Right lobe of liver (tissue), 6 donors: ENCODE measurements around the gene DUSP22. TPM values are rescaled to one million over a fixed set of nuclear protein-coding genes. Genes with fewer than 3 reads are reported as not detected.
A peak's percentile ranks its signal among the peaks of the same experiment; 100 is the strongest.

Experiments
- ATAC-seq, 4 donors: fragments of 200-7000 bp; cut with Tn5 transposase; one replicate each; pipeline ENCODE4 v1.9.1; 2020; ENCODE audit warnings: mild to moderate bottlenecking in 4 of 4, moderate library complexity in 4 of 4
- DNase-seq, 3 donors: peaks; one replicate each; pipeline ENCODE4 v3.0.0-alpha.2; 2020
- H3K27ac ChIP-seq, 3 donors: fragments of 200-600 bp; one replicate each; pipeline ENCODE4 v1.8.0; 2022
- H3K27me3 ChIP-seq, 2 donors: fragments of 200-600 bp; one replicate each; pipeline ENCODE4 v1.8.0; 2022
- H3K36me3 ChIP-seq, 4 donors: fragments of 200-600 bp; sonication (generic) in 1 of 4; one replicate each; pipeline versions ENCODE4 v1.5.1 to v1.8.0; 2017 to 2022; ENCODE audit warnings: control low read depth in 1 of 4
- H3K4me1 ChIP-seq, 4 donors: fragments of 200-600 bp; sonication (generic) in 1 of 4; one replicate each; pipeline versions ENCODE4 v1.5.1 to v1.8.0; 2017 to 2022; ENCODE audit warnings: control low read depth in 1 of 4
- H3K4me3 ChIP-seq, 3 donors: fragments of 200-600 bp; one replicate each; pipeline ENCODE4 v1.8.0; 2022
- H3K9me3 ChIP-seq, 4 donors: fragments of 200-600 bp; sonication (generic) in 1 of 4; one replicate each; pipeline versions ENCODE4 v1.5.1 to v1.8.0; 2017 to 2022; ENCODE audit warnings: control low read depth in 1 of 4
- CTCF ChIP-seq, 4 donors: fragments of 200-600 bp in 3 of 4; fragments of 450-650 bp in 1 of 4; IDR thresholded peaks; one replicate each; pipeline versions ENCODE4 v1.5.1 to v1.8.0; 2016 to 2022; ENCODE audit warnings: antibody characterized with exemption in 4 of 4, mild to moderate bottlenecking in 2 of 4
- POLR2A ChIP-seq: fragments of 450-650 bp; IDR thresholded peaks from one replicate; pipeline ENCODE4 v1.6.1; 2017; ENCODE audit warnings: antibody characterized with exemption, mild to moderate bottlenecking
- WGBS: methylation state at CpG from one replicate; pipeline ENCODE4 v1.1.6; 2018; ENCODE audit warnings: low coverage, low lambda C conversion rate; ENCODE audit not compliant: insufficient coverage; ENCODE audit errors: missing lambda C conversion rate; 5-methylcytosine and 5-hydroxymethylcytosine counted together
- intact Hi-C, 2 donors: fragments of 100-400 bp; cut with DNase I; formaldehyde crosslinking; loops; one replicate each; pipeline versions ENCODE4 v1.11.2 to v1.14.1; 2022
- total RNA-seq, 6 experiments: library from RNA; depleted of rRNA in 2 of 6; stranded (reverse); fragments of >200 nt in 2 of 6; fragmentation: NEBNext Ultra II Directional in 3 of 6; extraction: Animal tissue kit (Norgen Biotek cat#: 25700) in 3 of 6; gene quantifications; one replicate each; pipeline versions ENCODE4 v1.1.0 to v1.2.4, GENCODE V29; 2016 to 2023
- donor health status: DM: no; HTN: yes; CAD: no.
- donor health status: DM: no; HTN: no; CAD: no.
- donor health status: DM: no; HTN: no; CAD: no.
- donor health status: DM: no; HTN: yes; CAD: no.
- donor health status: DM: no; HTN: yes; CAD: no.

The DUSP22 gene
- total RNA-seq, 6 experiments from 2014 or later = 20.6 to 24.8 (median 21.3) TPM

DNA sequence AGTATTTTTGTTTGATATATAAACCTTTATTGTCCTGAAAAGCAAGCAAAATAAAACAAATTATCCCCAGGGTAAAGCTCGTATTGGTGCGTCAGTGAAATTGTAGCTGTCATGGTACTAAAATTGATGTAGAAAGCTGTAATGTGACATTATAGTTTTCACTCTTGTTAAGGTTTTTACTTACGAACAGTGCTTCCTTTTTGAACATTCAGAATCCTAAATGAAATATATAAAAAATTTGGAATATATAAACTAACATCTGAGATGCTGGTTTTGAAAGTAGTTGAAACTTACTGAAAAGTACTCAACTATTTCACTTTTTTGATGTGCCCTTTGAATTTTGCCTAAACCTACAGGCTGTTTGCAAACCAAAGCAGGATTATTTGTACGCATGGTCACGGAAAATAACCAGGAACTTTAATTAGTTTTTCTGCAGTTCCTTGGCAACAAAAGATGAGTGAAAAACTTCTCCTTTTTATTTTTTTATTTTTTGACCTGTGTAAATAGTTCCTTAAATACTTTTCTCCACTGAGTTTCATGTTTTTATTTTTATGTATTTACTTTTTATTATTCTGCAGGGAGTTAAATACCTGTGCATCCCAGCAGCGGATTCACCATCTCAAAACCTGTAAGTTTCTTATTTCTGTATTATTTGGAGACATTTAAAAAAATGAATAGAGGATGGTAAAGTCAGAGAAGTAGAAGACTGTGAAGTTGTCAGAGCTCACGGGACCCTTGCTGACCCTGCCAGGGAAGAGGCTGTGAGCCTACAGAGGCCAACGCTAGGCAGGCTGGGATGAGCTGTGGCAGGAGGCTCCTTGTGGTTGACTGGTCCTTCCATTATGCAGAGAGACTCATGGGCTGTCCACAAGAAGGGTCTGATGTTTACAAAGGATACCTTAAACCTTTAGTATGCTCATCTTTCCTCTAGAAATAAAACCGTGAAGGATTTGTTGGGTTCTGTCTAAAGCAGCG is 42.5 kb downstream of the DUSP22 start:
- TF ChIP-seq POLR2A = no peak
- no peak for TF ChIP-seq CTCF (IDR thresholded peaks at IDR 0.05)
- peaks cover 0 to 30% (median 6%) of the 10 kb centered on the region in 4 donors for H3K4me1 ChIP-seq
- no peak overlapping the region for H3K27ac ChIP-seq
- DNase-seq (no peak), ATAC-seq (no peak)
- H3K36me3 ChIP-seq = no peaks in the 10 kb centered on the region
- no peak overlapping the region for H3K4me3 ChIP-seq
- WGBS = 68% methylated on average over 10 of the region's 10 CpGs
- H3K27me3 ChIP-seq = no peaks in the 10 kb centered on the region
- intact Hi-C loops = no loop called here
- no peaks in the 10 kb centered on the region for H3K9me3 ChIP-seq

- 64% methylated on average over 6 of the region's 6 CpGs for WGBS
- peaks cover 0 to 30% (median 6%) of the 10 kb centered on the region in 4 donors for H3K4me1 ChIP-seq
- H3K9me3 ChIP-seq = no peaks in the 10 kb centered on the region
- H3K27me3 ChIP-seq = no peaks in the 10 kb centered on the region
- intact Hi-C loops = no loop called here
- no peaks in the 10 kb centered on the region for H3K36me3 ChIP-seq
- TF ChIP-seq POLR2A (no peak), CTCF (IDR thresholded peaks at IDR 0.05) (no peak)
- ATAC-seq = no peak
- H3K4me3 ChIP-seq = no peak overlapping the region
- no peak overlapping the region for H3K27ac ChIP-seq
- DNase-seq = no peak
These were observed 43.3 kb downstream of the DUSP22 start for GRCh38 chr6:335572-335971.

DNA sequence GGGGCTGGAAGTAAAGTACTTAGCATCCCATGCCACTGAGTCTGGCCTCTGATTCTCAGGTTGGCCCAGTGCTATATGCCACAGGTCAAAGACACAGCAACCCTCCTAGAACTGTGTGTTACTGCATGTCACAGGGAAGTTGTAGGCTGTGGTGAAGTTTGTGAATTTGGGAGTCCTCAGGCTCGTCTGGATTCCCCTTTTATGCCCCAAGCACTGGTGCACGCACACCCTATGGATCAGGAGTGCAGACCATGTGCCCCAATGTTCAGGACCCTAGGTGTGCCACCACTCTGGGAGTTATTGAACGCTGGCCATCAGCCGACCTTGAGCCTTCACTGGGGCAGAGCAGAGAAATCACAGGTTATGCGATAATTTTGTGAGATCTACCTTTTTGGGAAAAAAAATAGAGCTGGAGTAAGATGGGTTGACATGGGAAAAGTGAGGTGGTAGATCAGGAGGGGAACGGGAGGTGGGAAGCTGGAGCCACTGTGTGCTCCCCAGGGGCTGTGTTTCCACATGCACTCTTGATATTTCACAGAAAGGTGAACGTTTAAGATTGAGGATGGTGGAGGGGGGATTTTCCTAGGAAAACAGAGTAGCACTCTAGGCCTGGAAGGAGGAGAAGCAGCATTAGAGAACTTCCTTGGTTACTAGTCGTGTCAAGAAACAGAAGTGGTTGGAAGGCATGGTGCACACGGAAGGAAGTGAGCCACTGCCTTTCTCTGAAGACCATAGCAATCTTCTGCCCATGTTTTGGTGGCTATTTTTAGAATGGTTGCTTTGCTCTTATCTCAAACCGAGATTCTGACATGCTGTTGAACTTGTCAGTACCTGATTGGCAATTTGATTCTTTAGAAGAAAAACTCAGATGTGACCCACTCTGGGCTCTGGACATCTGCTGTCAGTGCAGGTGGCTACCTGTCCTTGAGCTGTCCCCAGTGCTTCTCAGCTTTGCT is 44.1 kb downstream of the DUSP22 start:
- intact Hi-C loops = no loop called here
- Histone ChIP-seq H3K9me3 (no peaks in the 10 kb centered on the region), H3K4me1 (peaks cover 0 to 26% (median 6%) of the 10 kb centered on the region in 4 donors), H3K27me3 (no peaks in the 10 kb centered on the region), H3K36me3 (no peaks in the 10 kb centered on the region), H3K4me3 (no peak overlapping the region), H3K27ac (no peak overlapping the region)
- ATAC-seq = peak in 3 of 4 donors; percentile 25 to 30 (median 26)
- TF ChIP-seq CTCF (IDR thresholded peaks at IDR 0.05) = no peak
- no peak for TF ChIP-seq POLR2A
- DNase-seq = no peak
- 44% methylated on average over 10 of the region's 10 CpGs for WGBS

DNA sequence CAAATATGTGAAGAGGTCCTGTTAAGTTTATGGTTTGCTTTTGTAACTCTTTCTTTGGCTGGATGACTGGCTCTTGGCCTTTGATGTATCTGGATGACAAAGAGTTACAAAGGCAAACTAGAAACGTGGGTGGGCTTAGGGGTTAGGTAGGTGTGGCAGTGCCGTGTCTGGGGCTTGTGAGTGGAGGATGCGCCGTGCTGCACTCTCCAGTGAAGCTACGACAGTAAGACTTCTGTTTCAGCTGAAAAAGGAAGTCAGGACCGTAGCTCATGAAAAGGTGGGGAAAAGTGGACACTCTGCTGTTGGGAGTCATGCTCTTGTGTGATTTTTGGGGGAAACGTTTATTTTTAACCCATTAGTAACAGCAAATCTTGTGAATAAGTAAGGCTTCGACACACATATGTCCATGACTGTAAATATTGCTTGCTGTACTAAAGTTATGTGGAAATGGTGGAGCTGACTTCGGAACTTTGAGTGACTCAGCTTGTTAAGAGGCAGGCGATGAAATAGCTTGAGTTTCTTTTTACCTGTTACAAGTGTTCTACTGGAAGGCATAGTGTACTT is 45.6 kb downstream of the DUSP22 start:
- ATAC-seq = no peak
- intact Hi-C loops = no loop called here
- Histone ChIP-seq H3K36me3 (no peaks in the 10 kb centered on the region), H3K4me3 (no peak overlapping the region), H3K4me1 (peaks cover 0 to 21% (median 6%) of the 10 kb centered on the region in 4 donors), H3K27me3 (no peaks in the 10 kb centered on the region), H3K27ac (peak overlapping the region in 1 of 3 donors; percentile 56), H3K9me3 (no peaks in the 10 kb centered on the region)
- 51% methylated on average over 10 of the region's 10 CpGs for WGBS
- TF ChIP-seq POLR2A (no peak), CTCF (IDR thresholded peaks at IDR 0.05) (no peak)
- DNase-seq = no peak
